Measurements from ENCODE around the gene UTS2R. TPM values are rescaled to one million over a fixed set of nuclear protein-coding genes. Genes with fewer than 3 reads are reported as not detected.

Gene UTS2R
- polyA plus RNA-seq, 1 of the 3 experiments (the other 2 are of a cell fraction): not detected

DNA sequence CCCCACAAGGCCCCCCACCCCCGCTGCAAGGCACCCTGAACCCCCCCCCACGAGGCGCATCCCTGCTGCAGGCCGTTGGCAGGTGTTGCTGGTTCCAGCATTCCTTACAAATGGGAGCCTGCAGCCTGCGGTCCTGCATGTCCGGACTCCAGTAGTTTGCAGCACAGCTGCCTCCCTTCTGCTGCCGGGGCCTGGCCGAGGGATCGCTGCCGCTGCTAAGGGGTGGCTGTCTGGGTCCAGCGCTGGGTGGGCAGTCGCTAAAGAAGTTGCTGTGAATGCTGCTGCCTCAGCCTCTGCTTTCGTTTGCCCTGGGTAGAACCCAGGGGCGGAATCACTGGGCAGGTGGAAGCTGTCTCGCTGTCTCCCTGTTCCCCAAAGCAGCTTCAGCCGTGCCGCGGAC, 11.8 kb downstream of the UTS2R start (continued):
- TF ChIP-seq, protein P1, sequence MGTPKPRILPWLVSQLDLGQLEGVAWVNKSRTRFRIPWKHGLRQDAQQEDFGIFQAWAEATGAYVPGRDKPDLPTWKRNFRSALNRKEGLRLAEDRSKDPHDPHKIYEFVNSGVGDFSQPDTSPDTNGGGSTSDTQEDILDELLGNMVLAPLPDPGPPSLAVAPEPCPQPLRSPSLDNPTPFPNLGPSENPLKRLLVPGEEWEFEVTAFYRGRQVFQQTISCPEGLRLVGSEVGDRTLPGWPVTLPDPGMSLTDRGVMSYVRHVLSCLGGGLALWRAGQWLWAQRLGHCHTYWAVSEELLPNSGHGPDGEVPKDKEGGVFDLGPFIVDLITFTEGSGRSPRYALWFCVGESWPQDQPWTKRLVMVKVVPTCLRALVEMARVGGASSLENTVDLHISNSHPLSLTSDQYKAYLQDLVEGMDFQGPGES (IDR thresholded peaks at IDR 0.05; ENCODE audit: low read depth, low read length): no peak
- TF ChIP-seq TCF12 (IDR thresholded peaks at IDR 0.05) (no peak), FOSL2 (IDR thresholded peaks at IDR 0.05; ENCODE audit: borderline replicate concordance, low read depth) (no peak)

DNA sequence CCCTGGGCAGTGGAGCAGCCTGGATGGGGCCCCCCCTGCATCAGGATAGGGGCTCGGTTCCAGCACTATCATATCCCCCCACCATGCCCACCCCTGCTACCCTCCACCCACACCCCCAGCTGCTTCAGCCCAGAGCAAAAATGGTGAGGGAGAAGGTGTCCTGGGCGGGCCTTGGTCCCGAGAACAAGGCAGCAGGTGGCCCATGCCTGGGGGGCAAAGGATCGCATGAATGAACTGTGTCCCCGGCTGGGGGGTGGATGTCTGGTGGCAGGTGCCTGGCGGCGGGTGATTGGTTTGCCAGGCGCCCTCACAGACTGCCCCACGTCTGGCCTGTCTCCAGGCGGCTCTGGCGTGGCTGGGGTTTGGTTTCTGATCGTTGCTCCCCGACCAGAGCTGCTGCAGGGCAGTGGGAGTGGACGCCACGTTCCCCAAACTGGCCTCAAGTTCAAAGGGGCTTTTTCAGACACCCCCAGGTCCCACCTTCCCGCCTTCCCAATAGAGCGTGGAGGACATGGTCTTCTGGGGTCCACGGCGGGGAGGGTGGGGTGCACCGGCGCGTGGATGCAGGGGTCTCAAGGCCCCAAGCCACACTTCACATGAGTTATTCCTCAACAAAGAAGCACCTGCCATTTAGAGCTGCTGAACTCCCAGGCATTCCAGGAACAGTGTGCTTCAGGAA, 12.6 kb downstream of the UTS2R start:
- WGBS (ENCODE audit: low lambda C conversion rate): 59% methylated on average over 15 of the region's 22 CpGs
- Histone ChIP-seq H3K9ac (no peak overlapping the region), H4K20me1 (ENCODE audit: insufficient read depth) (0 out of 2 replicates have a peak, but pooled peaks cover 8% of the 10 kb centered on the region), H3K36me3 (replicated peaks in 1 of 2; ENCODE audit: control insufficient read depth in 1 of 2, insufficient read depth in 2 of 2, low read length in 1 of 2) (no peaks in the 10 kb centered on the region), H2AFZ (ENCODE audit: low read depth) (no peak overlapping the region), H3K79me2 (ENCODE audit: insufficient read depth) (no peaks in the 10 kb centered on the region), H3K27ac (ENCODE audit: low read depth in 2 of 2, low read length in 1 of 2) (peak overlapping the region in 1 of 2 experiments; percentile 70; a peak in 2 of 4 replicates), H3K4me1 (ENCODE audit: control insufficient read depth in 1 of 2, insufficient read depth in 2 of 2, low read depth in 1 of 2, low read length in 1 of 2) (peaks cover 6 to 62% of the 10 kb centered on the region in 2 experiments; a peak in 2 of 4 replicates), H3K4me3 (ENCODE audit: low read depth in 2 of 2, low read length in 1 of 2) (no peak overlapping the region), H3K4me2 (peak overlapping the region; percentile 40; the same call in 1 of the 2 replicates), H3K9me3 (no peaks in the 10 kb centered on the region), H3K27me3 (ENCODE audit: insufficient read depth) (peaks cover 16% of the 10 kb centered on the region), H3K9me2 (no peaks in the 10 kb centered on the region), H3F3A (replicated peaks; ENCODE audit: insufficient read depth) (peaks cover 6% of the 10 kb centered on the region)
- ChIA-PET CTCF (interaction anchor here (0.7 to 2.6 kb wide), 15 partner anchors 8 to 148 kb away, joined by 3 to 9 read pairs (median 3); partner anchors contain the start of genes OGFOD3 and UTS2R), POLR2A (interaction anchor here (0.6 kb wide), 1 partner anchor 145 kb away, joined by 3 read pairs; no protein-coding TSS in a partner anchor)
- peak; percentile 75 for DNase-seq
- no peak for TF ChIP-seq FOSL2 (IDR thresholded peaks at IDR 0.05; ENCODE audit: borderline replicate concordance, low read depth)
- TF ChIP-seq, protein P2, sequence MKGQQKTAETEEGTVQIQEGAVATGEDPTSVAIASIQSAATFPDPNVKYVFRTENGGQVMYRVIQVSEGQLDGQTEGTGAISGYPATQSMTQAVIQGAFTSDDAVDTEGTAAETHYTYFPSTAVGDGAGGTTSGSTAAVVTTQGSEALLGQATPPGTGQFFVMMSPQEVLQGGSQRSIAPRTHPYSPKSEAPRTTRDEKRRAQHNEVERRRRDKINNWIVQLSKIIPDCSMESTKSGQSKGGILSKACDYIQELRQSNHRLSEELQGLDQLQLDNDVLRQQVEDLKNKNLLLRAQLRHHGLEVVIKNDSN (IDR thresholded peaks at IDR 0.05; ENCODE audit: borderline replicate concordance, low read depth): no peak
- no peak for TF ChIP-seq NFIC (IDR thresholded peaks at IDR 0.05; ENCODE audit: borderline replicate concordance)
- peak in 1 of 2 experiments; percentile 55; a peak in 1 of 4 replicates for TF ChIP-seq EP300 (IDR thresholded peaks at IDR 0.05; ENCODE audit: borderline replicate concordance in 1 of 2, low read depth in 1 of 2, low read length in 1 of 2)
- TF ChIP-seq EZH2phosphoT487 (IDR thresholded peaks at IDR 0.05; ENCODE audit: borderline replicate concordance, low read depth): no peak

DNA sequence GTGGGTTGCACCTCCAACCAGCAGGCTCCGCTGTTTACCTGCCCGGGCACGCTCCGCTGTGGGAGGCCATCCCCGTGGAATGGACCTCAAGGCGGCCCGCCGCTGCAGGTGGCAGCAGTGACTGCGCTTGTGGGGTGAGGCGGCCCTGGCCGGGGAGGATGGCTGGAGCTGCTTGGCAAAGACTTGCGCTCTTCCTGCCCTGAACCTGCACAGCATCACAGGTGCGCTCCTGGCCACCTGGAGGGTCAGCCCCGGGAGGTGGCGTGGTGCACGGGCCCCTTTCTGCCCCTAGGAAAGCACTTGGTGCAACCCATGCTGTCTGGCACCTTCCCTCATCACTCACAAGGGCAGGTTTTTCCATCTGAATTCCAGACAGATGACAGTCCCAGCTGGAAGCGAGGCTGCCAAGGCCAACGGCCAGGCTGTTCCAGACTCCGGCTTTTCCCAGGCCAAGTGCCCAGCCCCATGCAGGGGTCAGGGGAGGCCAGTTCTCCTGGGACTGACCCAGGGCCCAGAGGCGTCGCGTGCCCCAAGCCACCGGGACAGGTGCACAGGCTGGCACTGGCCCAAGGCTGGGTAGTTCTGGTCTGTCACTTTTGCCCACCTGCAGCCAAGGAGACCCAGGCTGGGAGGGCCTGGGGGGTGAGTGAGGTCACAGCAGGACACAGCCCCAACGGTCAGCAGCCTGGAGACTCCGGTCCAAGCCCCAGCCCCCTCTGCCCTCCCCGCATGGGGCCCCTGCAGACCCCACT, 13.3 kb downstream of the UTS2R start:
- Histone ChIP-seq H3K9ac (no peak overlapping the region), H3K27me3 (ENCODE audit: insufficient read depth) (peaks cover 9% of the 10 kb centered on the region), H3K9me2 (no peaks in the 10 kb centered on the region), H3K4me1 (ENCODE audit: control insufficient read depth in 1 of 2, insufficient read depth in 2 of 2, low read depth in 1 of 2, low read length in 1 of 2) (peaks cover 6 to 60% of the 10 kb centered on the region in 2 experiments; a peak in 2 of 4 replicates), H3K4me3 (ENCODE audit: low read depth in 2 of 2, low read length in 1 of 2) (no peak overlapping the region), H3F3A (replicated peaks; ENCODE audit: insufficient read depth) (peaks cover 9% of the 10 kb centered on the region), H3K36me3 (replicated peaks in 1 of 2; ENCODE audit: control insufficient read depth in 1 of 2, insufficient read depth in 2 of 2, low read length in 1 of 2) (no peaks in the 10 kb centered on the region), H3K4me2 (peak overlapping the region; percentile 40), H3K79me2 (ENCODE audit: insufficient read depth) (no peaks in the 10 kb centered on the region), H2AFZ (ENCODE audit: low read depth) (no peak overlapping the region), H4K20me1 (ENCODE audit: insufficient read depth) (peaks cover 8% of the 10 kb centered on the region; the same call in 1 of the 2 replicates), H3K27ac (ENCODE audit: low read depth in 2 of 2, low read length in 1 of 2) (peak overlapping the region in 1 of 2 experiments; percentile 70; a peak in 2 of 4 replicates), H3K9me3 (no peaks in the 10 kb centered on the region)
- CTCF ChIA-PET: interaction anchor here (0.9 to 2.6 kb wide), 14 partner anchors 9 to 149 kb away, joined by 3 to 9 read pairs (median 3); partner anchors contain the start of genes OGFOD3 and UTS2R
- 63% methylated on average over 24 of the region's 26 CpGs for WGBS (ENCODE audit: low lambda C conversion rate)
- POLR2A ChIA-PET: interaction anchor here (1.2 kb wide), 1 partner anchor 15 kb away, joined by 4 read pairs; no protein-coding TSS in a partner anchor
- peak; percentile 59 for DNase-seq
- TF ChIP-seq NFIC (IDR thresholded peaks at IDR 0.05; ENCODE audit: borderline replicate concordance) (peak; percentile 3; the same call in 1 of the 2 replicates), FOSL2 (IDR thresholded peaks at IDR 0.05; ENCODE audit: borderline replicate concordance, low read depth) (peak; percentile 10; the same call in 1 of the 2 replicates), TAF1 (IDR thresholded peaks at IDR 0.05; ENCODE audit: borderline replicate concordance, low read depth, low read length) (no peak), TCF12 (IDR thresholded peaks at IDR 0.05) (peak; percentile 49; the same call in 1 of the 2 replicates), MEF2A (IDR thresholded peaks at IDR 0.05; ENCODE audit: borderline replicate concordance, low read depth) (no peak), RAD21 (IDR thresholded peaks at IDR 0.05; ENCODE audit: low read length) (peak; percentile 22; the same call in 1 of the 2 replicates), RXRA (IDR thresholded peaks at IDR 0.05; ENCODE audit: borderline replicate concordance, low read depth) (no peak; the same call in 1 of the 2 replicates), EP300 (IDR thresholded peaks at IDR 0.05; ENCODE audit: borderline replicate concordance in 1 of 2, low read depth in 1 of 2, low read length in 1 of 2) (no peak), GATA2 (CRISPR knock-in tag; IDR thresholded peaks at IDR 0.05) (no peak), RFX5 (IDR thresholded peaks at IDR 0.05; ENCODE audit: low read length) (no peak)
- TF ChIP-seq, protein P3, sequence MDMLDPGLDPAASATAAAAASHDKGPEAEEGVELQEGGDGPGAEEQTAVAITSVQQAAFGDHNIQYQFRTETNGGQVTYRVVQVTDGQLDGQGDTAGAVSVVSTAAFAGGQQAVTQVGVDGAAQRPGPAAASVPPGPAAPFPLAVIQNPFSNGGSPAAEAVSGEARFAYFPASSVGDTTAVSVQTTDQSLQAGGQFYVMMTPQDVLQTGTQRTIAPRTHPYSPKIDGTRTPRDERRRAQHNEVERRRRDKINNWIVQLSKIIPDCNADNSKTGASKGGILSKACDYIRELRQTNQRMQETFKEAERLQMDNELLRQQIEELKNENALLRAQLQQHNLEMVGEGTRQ (IDR thresholded peaks at IDR 0.05; ENCODE audit: borderline replicate concordance, low read depth, low read length): no peak
- TF ChIP-seq, protein P4, sequence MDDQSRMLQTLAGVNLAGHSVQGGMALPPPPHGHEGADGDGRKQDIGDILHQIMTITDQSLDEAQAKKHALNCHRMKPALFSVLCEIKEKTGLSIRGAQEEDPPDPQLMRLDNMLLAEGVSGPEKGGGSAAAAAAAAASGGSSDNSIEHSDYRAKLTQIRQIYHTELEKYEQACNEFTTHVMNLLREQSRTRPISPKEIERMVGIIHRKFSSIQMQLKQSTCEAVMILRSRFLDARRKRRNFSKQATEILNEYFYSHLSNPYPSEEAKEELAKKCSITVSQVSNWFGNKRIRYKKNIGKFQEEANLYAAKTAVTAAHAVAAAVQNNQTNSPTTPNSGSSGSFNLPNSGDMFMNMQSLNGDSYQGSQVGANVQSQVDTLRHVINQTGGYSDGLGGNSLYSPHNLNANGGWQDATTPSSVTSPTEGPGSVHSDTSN (IDR thresholded peaks at IDR 0.05): peak; percentile 46; the same call in 1 of the 2 replicates
